HK-2 (cell line): Measurements from ENCODE around the gene SH2D3C.
"Not testable (repeated sequence)": the region's sequence is repeated elsewhere in the genome, so short reads cannot be mapped to it uniquely, and the experiment has no call there.

Experiments
- DNase-seq: peaks from one replicate; pipeline ENCODE4 v3.0.0-alpha.2; 2018; ENCODE audit not compliant: unreplicated experiment

SH2D3C gene

DNA sequence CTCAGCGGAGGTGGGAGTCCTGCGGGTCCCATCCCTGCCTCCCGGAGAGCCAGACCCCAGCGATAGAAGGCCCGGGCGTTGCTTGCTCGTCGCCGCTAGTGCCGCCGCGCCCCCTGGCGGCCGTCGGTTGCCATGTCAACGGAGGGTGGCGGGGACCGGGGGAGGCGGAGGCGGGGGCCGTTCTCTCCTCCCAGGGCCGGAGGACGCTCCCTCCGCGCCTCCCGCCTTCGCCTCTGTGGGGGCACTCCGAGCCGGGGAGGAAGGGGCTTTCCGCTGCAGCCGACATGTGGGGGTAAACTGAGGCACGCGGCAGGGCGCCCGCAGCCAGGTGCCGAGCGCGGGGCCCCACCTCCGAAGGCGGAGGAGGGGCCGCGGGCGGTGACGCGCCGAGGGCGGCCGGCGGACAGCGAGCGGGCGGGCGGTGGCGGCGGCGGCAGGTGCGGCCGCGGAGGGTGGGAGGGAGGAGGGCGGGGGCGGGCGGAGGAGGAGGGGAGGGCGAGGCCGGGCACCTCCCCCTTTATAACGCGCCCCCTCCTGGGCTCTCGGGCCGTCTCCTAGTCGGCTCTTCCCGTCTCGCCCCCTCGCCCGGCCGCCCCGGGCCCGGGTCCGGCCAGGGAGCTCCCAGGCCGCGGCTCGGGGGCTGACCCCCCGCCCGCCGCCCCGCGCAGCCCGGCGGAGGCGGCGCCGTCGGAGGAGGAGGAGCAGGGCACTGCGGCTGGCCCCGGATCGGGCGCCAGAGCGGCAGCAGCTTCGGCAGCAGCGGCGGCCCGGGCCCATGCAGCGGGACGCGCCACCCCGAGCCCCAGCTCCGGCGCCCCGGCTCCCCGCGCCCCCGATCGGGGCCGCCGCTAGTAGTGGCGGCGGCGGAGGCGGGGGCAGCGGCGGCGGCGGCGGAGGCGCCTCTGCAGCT is 6.8 kb upstream of the SH2D3C start:
- peak; percentile 82 for DNase-seq

DNA sequence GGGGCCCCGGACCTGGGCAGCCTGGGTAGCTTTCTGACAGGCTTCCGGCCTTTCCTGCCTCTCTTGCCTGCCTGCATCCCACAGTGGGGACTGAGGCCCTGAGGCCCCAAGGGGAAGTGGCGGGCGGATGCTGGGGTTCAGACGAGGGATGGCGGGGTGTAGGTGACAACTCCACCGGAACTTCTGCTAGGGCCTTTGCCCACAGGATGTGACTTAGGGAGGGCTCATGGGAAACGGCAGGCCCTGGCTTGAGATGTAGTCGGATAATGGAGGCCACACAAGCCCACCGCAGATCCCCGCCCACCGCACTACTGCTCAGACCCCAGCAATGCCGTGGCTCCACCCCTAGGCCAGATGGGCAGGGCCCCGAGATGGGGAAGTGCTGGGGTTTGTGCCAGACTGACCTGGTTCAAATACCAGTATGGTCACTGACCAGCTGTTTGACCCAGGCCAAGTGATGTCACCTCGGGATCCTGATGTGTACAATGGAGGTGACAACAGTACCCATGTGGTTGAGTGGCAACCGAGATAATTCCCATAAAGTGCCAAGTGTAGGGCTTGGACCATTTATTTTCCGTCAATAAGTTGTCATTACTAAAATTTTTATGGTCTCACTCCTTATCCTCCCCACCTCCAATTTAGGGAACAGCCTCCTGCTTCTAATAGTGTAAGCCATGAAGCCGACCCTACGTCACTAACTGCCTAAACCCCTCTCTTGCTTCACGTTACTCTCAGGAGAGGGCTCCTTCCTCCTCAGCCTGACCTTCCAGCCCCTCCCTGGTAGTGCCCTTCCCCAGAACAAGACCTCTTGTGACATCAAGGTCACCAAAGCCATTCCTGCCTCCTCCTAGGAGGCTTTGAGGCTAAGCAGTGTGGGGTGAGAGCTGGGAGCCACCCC is 4.9 kb upstream of the SH2D3C start:
- no peak for DNase-seq

DNA sequence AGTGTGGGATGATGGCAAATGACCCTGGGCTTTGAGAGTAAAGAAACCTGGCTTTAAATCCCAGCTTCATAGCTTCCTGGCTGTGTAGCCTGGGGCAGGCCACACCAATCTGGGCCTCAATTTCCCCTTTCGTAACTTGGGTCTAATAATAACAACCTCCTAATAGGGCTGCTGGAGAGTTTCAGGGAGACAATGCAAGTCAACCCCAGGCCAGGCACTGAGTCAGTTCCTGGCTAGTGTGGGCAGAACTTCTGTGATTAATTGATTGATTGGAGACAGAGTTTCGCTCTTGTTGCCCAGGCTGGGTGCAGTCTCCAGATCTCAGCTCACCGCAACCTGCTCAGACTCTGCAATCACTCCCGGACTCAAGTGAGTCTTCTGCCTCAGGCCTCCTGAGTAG is 3.3 kb upstream of the SH2D3C start:
- DNase-seq, result no peak

DNA sequence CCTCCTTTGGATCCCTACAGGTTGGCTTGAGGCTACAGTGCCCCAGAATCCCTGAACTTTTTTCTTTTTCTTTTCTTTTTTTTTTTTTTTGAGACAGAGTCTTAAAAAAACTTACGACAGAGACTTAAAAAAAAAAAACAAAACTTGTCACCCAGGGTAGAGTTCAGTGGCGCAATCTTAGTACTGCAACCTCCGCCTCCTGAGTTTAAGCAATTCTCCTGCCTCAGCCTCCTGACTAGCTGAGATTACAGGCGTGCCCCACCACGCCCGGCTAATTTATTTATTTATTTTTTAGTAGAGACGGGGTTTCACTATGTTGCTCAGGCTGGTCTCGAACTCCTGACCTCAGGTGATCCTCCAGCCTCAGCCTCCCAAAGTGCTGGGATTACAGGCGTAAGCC is 2.4 kb upstream of the SH2D3C start:
- DNase-seq, result not testable (repeated sequence)

DNA sequence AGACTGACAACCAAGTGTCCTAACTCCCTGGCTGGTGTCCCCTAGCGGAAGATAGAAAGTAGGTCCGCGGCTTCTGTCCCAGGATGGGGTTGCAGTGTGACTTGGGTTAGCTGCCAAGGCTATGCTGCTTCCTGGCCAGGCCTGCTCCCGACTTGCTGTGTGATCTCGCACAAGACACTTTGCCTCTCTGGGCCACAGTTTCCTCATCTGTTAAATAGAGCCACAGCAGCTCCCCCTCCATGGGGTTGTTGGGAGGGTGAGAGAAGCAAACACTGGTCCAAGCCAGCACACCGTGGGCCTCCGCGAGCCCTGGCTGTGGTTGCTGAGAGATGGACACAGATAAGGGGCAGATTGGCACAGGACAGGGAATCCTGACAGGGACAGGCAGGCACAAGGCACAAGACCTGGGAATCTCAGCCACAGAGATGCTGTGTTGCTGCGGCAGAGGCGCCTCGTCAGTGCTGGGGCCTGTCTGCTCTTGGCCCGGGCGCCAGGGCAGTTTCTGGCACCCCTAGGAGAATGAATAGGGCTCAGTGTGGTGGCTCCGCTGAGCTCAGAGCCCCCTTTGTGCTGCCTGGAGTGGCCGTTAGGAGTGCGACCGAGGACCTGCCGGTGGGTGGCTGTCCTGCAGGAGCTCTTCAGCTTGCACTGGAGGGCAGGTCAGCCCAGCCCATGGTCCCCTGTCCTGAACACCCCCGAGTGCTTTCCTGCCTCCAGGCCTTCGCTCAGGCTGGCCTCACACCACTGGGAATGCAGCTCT is 1.8 kb upstream of the SH2D3C start:
- no peak for DNase-seq

DNA sequence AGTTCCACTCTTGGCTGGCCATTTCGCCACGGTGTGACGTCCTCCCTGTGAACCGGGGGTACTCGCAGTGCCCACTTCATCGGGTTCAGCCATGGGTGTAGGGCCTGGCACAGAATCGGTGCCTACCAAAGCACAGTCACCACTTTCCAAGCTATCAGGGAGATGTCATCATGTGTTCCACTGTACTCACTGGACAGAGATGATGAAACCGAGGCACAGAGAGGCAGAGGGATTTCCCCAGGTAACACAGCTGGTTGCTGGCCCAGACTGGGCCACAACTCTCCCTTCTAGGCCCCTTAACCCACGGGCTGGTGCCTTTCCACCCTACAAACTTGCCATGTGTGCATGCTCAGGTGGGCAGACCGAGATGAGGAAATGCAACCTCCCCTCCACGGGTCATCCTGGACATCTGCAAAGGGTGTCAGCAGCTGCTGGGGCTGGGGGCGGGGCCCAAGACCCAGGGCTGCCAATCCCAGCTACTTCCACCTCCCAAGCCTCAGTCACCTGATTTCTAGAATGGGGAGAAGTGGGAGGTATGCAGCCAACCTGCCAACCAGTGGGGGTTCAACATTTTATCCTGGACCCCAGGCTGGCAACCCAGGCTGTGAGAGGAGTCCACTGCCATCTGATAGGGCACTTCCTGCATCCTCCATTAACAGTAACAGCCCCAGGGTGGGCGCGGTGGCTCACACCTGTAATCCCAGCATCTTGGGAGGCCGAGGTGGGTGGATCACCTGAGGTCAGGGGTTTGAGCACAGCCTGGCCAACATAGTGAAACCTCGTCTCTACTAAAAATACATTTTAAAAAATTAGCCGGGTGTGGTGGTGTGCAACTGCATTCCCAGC is 893 bp upstream of the SH2D3C start:
- DNase-seq, result no peak

DNA sequence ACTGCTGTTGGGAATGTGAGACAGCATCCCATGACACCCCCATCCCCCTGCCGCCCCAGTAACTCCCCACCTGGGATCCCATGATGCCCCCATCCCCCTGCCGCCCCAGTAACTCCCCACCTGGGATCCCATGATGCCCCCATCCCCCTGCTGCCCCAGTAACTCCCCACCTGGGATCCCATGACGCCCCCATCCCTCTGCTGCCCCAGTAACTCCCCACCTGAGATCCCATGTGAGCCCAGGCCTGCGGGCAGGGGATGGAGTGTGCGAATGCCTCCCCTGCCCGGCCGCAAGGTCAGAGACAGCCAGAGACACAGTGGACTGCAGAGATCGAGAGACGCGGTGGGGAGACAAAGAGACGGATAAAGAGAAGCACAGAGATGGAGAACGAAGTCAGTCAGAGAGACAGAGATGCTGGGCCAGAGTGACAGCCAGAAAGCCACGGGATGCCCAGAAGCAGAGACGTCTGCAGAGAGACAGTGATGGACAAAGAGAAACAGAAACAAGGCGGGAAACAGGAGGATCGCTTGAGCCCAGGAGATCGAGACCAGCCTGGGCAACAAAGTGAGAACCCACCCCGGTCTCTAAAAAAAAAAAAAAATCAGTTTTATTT is 992 bp downstream of the SH2D3C start:
- no peak for DNase-seq

DNA sequence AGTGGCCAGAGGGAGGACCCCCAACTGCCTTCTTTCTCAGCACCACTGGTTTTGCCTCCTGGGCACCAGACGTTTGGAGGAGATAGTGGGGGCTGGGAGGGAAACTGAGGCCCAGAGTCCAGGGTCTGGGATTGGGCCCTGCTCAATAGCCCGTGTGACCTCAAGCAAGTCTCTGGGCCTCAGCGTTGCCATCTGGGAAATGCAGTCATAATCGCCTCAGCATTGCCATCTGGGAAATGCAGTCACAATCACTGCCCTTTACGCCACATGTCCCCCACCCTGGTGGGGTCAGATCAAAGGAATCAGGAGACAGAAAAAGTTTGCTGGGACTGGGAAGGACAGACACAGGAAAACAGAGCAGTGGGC is 1.6 kb downstream of the SH2D3C start:
- DNase-seq, result no peak

DNA sequence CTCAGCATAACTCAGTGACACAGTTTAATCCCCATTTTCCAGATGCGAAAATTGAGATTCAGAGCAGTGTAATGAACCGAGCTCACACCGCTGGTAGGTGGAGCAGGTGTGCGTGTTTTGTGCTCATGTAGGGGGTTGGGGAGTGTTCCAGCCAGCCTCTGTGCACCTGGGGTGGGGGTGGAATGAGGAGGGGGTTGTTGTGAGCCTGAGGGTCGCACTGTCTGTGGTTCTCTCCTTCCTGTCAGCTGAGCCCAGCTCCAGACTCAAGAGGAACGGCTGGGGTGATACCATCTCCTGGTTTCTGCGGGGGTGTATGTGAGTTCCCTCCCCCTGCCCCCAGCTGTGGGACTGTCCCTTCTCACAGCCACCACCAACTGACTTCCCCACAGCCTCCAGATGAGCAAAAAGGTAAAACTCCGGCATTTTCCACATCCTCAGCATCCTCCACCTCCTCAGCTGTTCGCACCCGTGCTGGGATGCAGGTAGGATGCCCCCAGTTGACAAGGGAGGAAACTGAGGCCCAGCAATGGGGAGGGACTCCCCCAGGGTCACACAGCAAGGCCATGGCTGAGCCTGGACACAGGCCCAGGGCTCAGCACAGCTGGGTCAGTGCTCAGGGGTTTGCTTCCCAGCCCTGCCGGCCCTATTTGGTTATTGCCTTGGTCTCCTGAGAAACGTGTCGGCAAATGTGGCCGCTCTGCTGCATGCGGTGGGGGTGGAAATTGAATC is 2.1 kb downstream of the SH2D3C start:
- DNase-seq, result no peak

DNA sequence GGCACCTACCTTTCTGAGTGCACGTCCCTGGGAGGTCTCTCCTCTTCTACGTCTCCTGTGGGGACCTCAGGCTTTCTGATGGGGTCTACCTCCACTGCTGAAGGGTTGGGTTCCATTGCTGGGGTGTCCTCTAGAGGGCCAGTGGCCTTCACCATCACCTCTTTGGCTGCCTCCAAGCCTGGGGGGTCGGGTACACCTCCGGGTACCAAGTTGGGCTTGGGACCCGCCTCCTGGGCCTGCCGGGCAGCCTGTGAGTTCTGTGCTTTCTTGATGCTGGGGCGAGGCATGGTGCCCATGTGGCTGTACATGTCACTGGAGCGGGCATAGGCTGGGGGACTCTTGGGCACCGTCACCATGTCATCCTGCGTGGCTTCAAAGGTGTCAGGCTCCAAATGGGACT is 4.5 kb downstream of the SH2D3C start:
- DNase-seq, result no peak

DNA sequence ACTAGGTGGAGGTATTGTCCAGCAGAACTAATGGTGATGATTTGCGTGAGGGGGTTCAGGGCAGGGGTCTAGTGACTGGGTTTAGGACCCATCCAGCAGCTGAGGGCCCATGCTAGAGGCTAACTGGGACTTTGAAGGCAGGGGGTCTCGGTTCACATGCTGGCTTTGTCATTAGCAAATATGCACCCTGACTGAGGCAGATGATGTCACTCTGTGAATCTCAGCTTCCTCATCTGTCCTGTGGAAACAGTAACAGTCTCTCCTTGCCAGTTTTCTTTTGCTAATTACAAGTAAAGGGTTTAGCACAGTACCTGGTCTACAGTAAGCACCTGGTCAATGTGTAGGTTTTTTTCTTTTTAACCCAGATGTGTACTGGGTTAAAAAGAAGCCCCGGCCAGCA is 5.2 kb downstream of the SH2D3C start:
- no peak for DNase-seq

DNA sequence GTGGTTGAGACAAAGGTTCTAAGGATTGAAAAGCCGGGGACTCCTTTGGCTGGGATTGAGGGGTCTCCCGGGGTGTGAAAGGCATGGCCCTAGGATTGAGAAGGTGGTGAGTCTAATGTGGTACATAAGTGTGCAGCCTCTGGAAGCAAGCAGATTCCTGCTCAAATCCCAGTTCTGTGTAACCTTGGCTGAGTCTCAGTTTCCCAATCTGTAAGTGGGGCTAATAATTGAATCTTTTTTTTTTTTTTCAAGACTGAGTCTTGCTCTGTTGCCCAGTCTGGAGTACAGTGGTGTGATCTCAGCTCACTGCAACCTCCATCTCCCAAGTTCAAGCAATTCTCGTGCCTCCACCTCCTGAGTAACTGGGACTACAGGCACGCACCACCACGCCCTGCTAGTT is 5.9 kb downstream of the SH2D3C start:
- no peak for DNase-seq

DNA sequence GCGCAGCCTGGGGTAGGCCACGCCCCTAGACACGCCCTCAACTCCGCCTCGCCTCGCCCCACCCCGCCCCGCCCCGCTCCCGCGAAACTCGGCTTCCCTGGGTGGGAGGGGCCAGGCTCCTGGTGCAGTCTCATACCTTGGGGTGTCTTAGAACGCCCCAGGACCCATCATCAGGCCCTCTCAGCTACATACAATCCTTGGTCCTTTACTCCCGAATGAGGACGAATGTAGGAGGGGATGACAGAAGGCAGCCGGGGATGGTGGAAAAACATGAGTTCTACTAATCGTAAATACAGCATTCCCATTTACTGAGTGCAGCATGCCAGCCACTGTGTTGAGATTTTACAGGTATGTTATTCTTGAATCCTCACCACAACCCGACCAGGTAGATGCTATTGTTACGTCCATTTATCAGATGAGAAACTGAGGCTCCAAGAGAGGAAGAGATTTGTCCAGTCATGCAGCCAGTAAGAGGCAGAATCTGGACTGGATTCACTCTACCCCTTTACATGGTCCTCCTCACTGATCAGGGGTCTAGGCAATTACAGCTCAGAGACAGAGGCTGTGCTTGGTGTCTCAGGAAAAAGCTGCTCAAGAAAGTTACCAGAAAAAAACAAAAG is 6.8 kb downstream of the SH2D3C start:
- no peak for DNase-seq

DNA sequence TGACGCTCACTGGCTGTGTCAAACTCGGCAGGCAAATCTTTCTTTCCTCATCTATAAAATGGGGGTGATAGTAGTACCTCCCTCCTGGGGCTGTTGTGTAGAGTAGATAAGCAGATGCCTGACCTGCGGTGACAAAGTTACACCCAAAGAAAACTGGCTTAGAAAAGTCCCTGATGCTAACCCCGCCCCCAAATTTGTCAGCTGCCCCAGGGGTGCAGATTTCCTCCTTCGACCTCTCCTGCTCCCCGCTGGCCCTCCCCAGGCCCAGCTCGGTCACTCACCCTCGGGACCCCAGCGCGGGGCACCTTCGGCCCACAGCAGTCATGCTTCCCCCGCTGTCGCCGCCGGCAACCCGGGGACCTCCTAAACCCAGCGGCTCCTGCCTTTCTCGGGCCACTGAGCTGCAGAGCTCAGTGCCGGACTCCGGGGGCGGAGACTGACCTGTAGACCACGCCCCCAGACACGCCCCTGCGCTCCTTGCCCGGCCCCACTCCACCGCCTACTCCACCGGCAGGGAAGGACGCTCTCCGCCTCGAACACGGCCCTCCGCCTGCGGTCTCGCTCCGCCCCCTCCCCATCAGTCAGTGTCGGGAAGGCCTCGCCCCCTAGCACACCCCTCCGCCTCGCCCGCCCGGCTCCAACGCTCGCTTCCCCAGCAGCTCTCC is 7.4 kb downstream of the SH2D3C start:
- DNase-seq, result peak; percentile 99

DNA sequence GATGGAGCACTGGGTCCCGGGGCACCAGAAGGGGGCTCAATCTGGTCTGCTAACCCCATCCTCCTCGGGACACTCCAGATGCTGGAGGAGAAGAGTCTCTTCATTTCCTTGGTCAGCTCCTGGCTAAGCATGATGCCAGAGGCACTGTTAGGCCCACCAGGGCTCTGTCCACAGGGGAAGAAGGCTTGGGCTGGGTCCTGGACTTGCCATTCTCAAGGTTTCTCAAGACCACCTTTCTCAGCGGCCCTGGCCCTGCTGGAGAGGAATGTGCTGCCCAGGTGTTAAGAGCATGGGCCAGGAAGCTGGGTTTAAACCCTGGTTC is 7.9 kb downstream of the SH2D3C start:
- no peak for DNase-seq

DNA sequence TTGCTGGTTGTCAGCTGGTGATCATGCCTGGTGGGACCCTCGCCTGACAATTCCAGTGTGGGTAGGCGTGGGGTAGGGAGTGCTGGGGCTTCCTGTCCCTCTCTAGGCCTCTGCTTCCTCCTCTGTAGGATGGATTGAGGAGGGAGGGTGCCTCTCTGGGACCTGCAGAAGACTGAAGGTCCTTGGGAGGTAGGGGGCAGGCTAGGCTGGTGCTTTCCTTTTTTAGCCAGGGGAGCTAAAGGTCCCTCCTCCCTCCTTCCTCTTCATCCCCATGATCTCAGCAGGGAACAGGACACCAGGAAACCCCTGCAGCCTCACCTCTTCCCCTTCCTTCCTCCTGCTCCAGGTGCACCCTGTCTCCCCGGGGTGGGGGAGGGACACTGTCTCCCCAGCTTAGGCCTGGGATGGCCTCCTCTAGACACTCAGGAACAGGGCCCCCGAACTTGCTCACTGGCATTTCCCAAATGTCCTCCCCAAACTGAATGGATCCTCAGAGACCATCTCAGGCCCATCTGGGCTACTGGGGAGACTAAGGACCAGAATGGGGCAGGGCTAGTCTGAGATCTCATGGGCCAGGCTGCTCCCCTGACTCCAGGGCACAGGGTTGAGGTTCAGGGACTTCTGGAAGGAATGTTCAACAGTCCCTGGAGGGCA is 8.4 kb downstream of the SH2D3C start:
- DNase-seq, result no peak

DNA sequence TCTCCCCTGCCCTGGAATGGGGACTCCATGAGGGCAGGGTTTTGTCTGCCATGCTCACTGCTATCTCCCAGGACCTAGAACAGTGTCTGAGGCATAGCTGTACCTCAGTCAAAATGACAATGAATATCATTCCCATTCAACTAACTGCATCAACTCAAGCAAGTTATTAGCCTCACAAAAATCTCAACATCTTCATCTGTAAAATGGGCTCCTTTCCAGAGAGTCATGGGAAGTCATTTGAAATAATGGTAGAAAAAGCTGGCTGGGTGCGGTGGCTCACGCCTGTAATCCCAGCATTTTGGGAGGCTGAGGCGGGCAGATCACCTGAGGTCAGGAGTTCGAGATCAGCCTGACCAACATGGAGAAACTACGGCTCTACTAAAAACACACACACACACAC is 9.4 kb downstream of the SH2D3C start:
- DNase-seq, result no peak

DNA sequence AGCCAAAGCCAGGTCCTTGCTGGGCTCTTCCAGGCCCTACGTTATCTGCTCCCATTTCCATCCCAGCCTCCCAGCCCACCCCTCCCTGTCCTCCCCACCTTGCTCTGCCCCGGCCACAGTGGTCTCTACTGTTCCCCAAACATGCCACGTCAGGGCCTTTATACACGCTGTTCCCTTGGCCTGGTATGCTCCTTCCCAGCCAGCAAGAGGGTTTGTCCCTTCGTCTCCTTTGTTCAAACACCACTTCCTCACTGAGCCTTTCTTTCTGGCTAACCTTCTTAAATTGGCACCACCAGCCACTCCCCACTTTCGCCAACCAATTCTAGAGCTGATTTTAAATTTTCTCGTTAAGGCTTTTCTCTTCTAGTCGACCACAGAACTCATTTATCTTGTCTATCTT is 9.8 kb downstream of the SH2D3C start:
- DNase-seq, result no peak

DNA sequence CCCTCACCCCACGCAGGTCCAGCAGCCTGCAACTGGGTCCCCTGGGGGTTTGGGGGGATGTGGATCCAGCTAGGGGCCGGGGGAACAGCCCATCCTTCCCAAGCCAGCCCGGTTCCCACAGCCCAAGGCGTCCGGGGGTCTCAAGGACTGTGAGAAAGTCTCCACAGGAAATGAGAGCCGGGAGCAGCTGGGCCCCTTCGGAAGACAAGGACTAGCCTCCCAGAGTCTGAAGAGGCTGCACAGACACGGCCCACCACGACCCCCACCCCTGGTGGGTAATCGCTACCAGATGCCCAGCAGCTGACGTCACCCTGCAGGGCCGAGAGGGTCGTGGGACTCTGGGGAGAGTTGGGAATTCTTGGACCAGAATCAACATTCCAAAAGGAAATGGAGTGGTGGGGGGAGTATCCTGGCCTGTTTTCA is 10.5 kb downstream of the SH2D3C start:
- DNase-seq, result no peak
